HCT116 (cell line): ENCODE data around the gene ADAMTS16. TPM values are rescaled to one million over a fixed set of nuclear protein-coding genes. Genes with fewer than 3 reads are reported as not detected.

Source experiments
- ATAC-seq: fragments of 200-7000 bp; cut with Tn5 transposase; 2 replicates; pipeline ENCODE4 v1.9.1; 2020; ENCODE audit warnings: mild to moderate bottlenecking, moderate library complexity
- BruUV-seq: library from RNA; stranded (reverse); fragments of 400-500 nt; replicated peaks from 2 replicates; lab custom pipeline; 2021; lab: Mats Ljungman, UMichigan
- CTCF ChIA-PET: fragments of 300-600 bp; sonication (Branson Sonifier 250); formaldehyde crosslinking; loops from one replicate; lab custom pipeline; 2021; ENCODE audit warnings: antibody characterized with exemption; lab: Charles Lee
- POLR2A ChIA-PET: fragments of 300-600, 350-600 bp; sonication (Branson Sonifier 250); formaldehyde crosslinking; loops from one replicate; lab custom pipeline; 2021; ENCODE audit warnings: antibody characterized with exemption; lab: Charles Lee
- RAD21 ChIA-PET, 2 experiments: fragments of 300-600 bp; sonication (Branson Sonifier 250); formaldehyde crosslinking; loops; one replicate each; lab custom pipeline; 2023; ENCODE audit warnings: low total read pairs in 2 of 2; ENCODE audit not compliant: uncharacterized antibody in 2 of 2, unreplicated experiment in 2 of 2, low non-redundant PET in 1 of 2; lab: Charles Lee
- DNase-seq: peaks from one replicate; pipeline ENCODE4 v3.0.0-alpha.2; 2010; ENCODE audit warnings: low read depth, low spot score
- H2AFZ ChIP-seq: fragments of 200-600 bp; shearing (Covaris generic), sonication (generic); 2 replicates; pipeline ENCODE4 v1.6.1; 2017; ENCODE audit warnings: low read depth, mixed run types, mixed read lengths, antibody characterized with exemption, low read length; ENCODE audit not compliant: poor library complexity, severe bottlenecking
- H3K27ac ChIP-seq: 2 replicates; pipeline ENCODE4 v1.5.1; 2012; ENCODE audit warnings: low read depth, low read length
- H3K27me3 ChIP-seq: fragments of 200-600 bp; sonication (generic); 2 replicates; pipeline ENCODE4 v1.6.1; 2016; ENCODE audit warnings: mixed run types, low read length, mixed read lengths; ENCODE audit not compliant: insufficient read depth
- H3K36me3 ChIP-seq, 2 experiments: fragments of 200-500 bp in 1 of 2; fragments of 200-600 bp in 1 of 2; sonication (Bioruptor generic) in 1 of 2; sonication (generic) in 1 of 2; 2 replicates each; pipeline versions ENCODE4 v1.5.1 to v1.6.1; 2014 to 2016; ENCODE audit warnings: low read length in 2 of 2, inconsistent platforms in 1 of 2, mixed read lengths in 1 of 2, mixed run types in 1 of 2; ENCODE audit not compliant: insufficient read depth in 2 of 2, control insufficient read depth in 1 of 2
- H3K4me1 ChIP-seq, 2 experiments: fragments of 200-600 bp in 1 of 2; sonication (generic) in 1 of 2; 2 replicates each; pipeline versions ENCODE4 v1.5.1 to v1.6.1; 2012 to 2017; ENCODE audit warnings: low read length in 2 of 2, inconsistent platforms in 1 of 2, mild to moderate bottlenecking in 1 of 2, mixed read lengths in 1 of 2, mixed run types in 1 of 2, moderate library complexity in 1 of 2; ENCODE audit not compliant: insufficient read depth in 2 of 2, control insufficient read depth in 1 of 2
- H3K4me2 ChIP-seq: fragments of 200-600 bp; sonication (generic); 2 replicates; pipeline ENCODE4 v1.6.1; 2017; ENCODE audit warnings: mixed run types, low read length, mixed read lengths
- H3K4me3 ChIP-seq, 2 experiments: fragments of 200-600 bp in 1 of 2; sonication (generic) in 1 of 2; replicated peaks in 1 of 2; 2 replicates each; pipeline ENCODE4 v1.5.1; 2011 to 2016; ENCODE audit warnings: low read length in 2 of 2, control low read depth in 1 of 2, low read depth in 1 of 2, mild to moderate bottlenecking in 1 of 2, mixed read lengths in 1 of 2, mixed run types in 1 of 2
- H3K79me2 ChIP-seq: fragments of 200-600 bp; sonication (generic); 2 replicates; pipeline ENCODE4 v1.6.1; 2017; ENCODE audit warnings: mild to moderate bottlenecking, mixed run types, low read length, moderate library complexity, mixed read lengths; ENCODE audit not compliant: insufficient read depth
- H3K9ac ChIP-seq: fragments of 200-600 bp; sonication (generic); 2 replicates; pipeline ENCODE4 v1.6.1; 2016; ENCODE audit warnings: low read length, mixed read lengths
- H3K9me2 ChIP-seq: fragments of 200-600 bp; sonication (generic), shearing (Covaris generic); 2 replicates; pipeline ENCODE4 v1.6.1; 2017; ENCODE audit warnings: mixed run types, mild to moderate bottlenecking, moderate library complexity; ENCODE audit not compliant: insufficient read depth
- H3K9me3 ChIP-seq, 2 experiments: fragments of 200-500 bp in 1 of 2; fragments of 200-600 bp in 1 of 2; sonication (Bioruptor generic) in 1 of 2; sonication (generic) in 1 of 2; 2 replicates each; pipeline ENCODE4 v1.6.1; 2014 to 2017; ENCODE audit warnings: low read length in 2 of 2, mixed read lengths in 2 of 2, inconsistent platforms in 1 of 2, low read depth in 1 of 2, mild to moderate bottlenecking in 1 of 2, mixed run types in 1 of 2, moderate library complexity in 1 of 2; ENCODE audit not compliant: control insufficient read depth in 1 of 2, insufficient read depth in 1 of 2
- H4K20me1 ChIP-seq: fragments of 200-600 bp; sonication (generic), shearing (Covaris generic); 2 replicates; pipeline ENCODE4 v1.6.1; 2017; ENCODE audit warnings: mixed run types, mild to moderate bottlenecking, moderate library complexity; ENCODE audit not compliant: insufficient read depth
- CEBPB ChIP-seq: IDR thresholded peaks from 2 replicates; pipeline ENCODE4 v1.6.1; 2012; ENCODE audit warnings: low read depth
- CTCF ChIP-seq, 3 experiments: fragments of 200-600 bp in 1 of 3; sonication (generic) in 1 of 3; IDR thresholded peaks in 2 of 3; conservative IDR thresholded peaks in 1 of 3; 2 replicates each; pipeline ENCODE4 v1.5.1; 2012 to 2017; ENCODE audit warnings: low read depth in 2 of 3, low read length in 2 of 3, antibody characterized with exemption in 1 of 3, borderline replicate concordance in 1 of 3, control low read depth in 1 of 3, mild to moderate bottlenecking in 1 of 3, mixed read lengths in 1 of 3, mixed run types in 1 of 3, moderate library complexity in 1 of 3; ENCODE audit not compliant: insufficient read depth in 1 of 3
- ELF1 ChIP-seq: IDR thresholded peaks from 2 replicates; pipeline ENCODE4 v1.6.1; 2012; ENCODE audit warnings: low read depth, borderline replicate concordance
- EZH2phosphoT487 ChIP-seq: fragments of 200-600 bp; IDR thresholded peaks from 2 replicates; pipeline ENCODE4 v1.6.1; 2018; ENCODE audit warnings: antibody characterized with exemption, borderline replicate concordance
- JUND ChIP-seq: IDR thresholded peaks from 2 replicates; pipeline ENCODE4 v1.6.1; 2012
- POLR2AphosphoS5 ChIP-seq: IDR thresholded peaks from 2 replicates; pipeline ENCODE4 v1.6.1; 2011; ENCODE audit warnings: mild to moderate bottlenecking, low read depth, low read length, moderate library complexity
- RAD21 ChIP-seq: IDR thresholded peaks from 2 replicates; pipeline ENCODE4 v1.6.1; 2012; ENCODE audit warnings: low read depth, mild to moderate bottlenecking
- REST ChIP-seq: IDR thresholded peaks from 2 replicates; pipeline ENCODE4 v1.6.1; 2012; ENCODE audit warnings: low read depth
- SIN3A ChIP-seq: IDR thresholded peaks from 2 replicates; pipeline ENCODE4 v1.6.1; 2012; ENCODE audit warnings: low read depth
- SP1 ChIP-seq: IDR thresholded peaks from 2 replicates; pipeline ENCODE4 v1.6.1; 2012; ENCODE audit warnings: low read depth
- SRF ChIP-seq: IDR thresholded peaks from 2 replicates; pipeline ENCODE4 v1.6.1; 2012; ENCODE audit warnings: low read depth
- YY1 ChIP-seq: IDR thresholded peaks from 2 replicates; pipeline ENCODE4 v1.6.1; 2011; ENCODE audit warnings: low read length, low read depth, moderate library complexity, mild to moderate bottlenecking; ENCODE audit not compliant: insufficient replicate concordance; ENCODE audit errors: extremely low read depth
- ZFX ChIP-seq: fragments of 450-650 bp; IDR thresholded peaks from 2 replicates; pipeline ENCODE4 v1.6.1; 2017
- ZNF274 ChIP-seq: fragments of 200-500 bp; sonication (Bioruptor generic); IDR thresholded peaks from 2 replicates; pipeline ENCODE4 v1.6.1; 2014; ENCODE audit warnings: mild to moderate bottlenecking, low read depth, low read length, inconsistent platforms
- intact Hi-C: fragments of 100-400 bp; cut with micrococcal nuclease; formaldehyde crosslinking; loops from 2 replicates; pipeline ENCODE4 v1.10.0; 2022
- total RNA-seq: library from RNA; stranded (reverse); gene quantifications from one replicate; pipeline ENCODE4 v1.2.1, GENCODE V29; 2021; ENCODE audit not compliant: unreplicated experiment

The ADAMTS16 gene
- total RNA-seq, 1 experiment from 2014 or later: 2.4 TPM

GRCh38 chr5:5128766-5129165, 11.4 kb upstream of the ADAMTS16 start:
- H3K9me3 ChIP-seq: no peaks in the 10 kb centered on the region; a peak in 1 of 4 replicates
- no peaks in the 10 kb centered on the region for H3K36me3 ChIP-seq
- H3K4me2 ChIP-seq: no peak overlapping the region
- DNase-seq (no peak), ATAC-seq (no peak)
- no TSS peak for BruUV-seq
- TF ChIP-seq SRF (no peak), SP1 (no peak), EZH2phosphoT487 (no peak)
- H3K9ac ChIP-seq: no peak overlapping the region
- H3K27ac ChIP-seq: no peak overlapping the region
- intact Hi-C loops: no loop called here
- no peaks in the 10 kb centered on the region for H3K9me2 ChIP-seq
- H3K4me1 ChIP-seq: no peaks in the 10 kb centered on the region
- no peak overlapping the region for H3K4me3 ChIP-seq
- peaks cover 8% of the 10 kb centered on the region; the same call in 1 of the 2 replicates for H3K27me3 ChIP-seq
- H4K20me1 ChIP-seq: no peaks in the 10 kb centered on the region
- H2AFZ ChIP-seq: no peak overlapping the region
- H3K79me2 ChIP-seq: no peaks in the 10 kb centered on the region
- ChIA-PET CTCF (no interaction called here), POLR2A (no interaction called here), RAD21 (no interaction called here)

- ChIA-PET RAD21 (no interaction called here), CTCF (no interaction called here), POLR2A (no interaction called here)
- Histone ChIP-seq H3K79me2 (no peaks in the 10 kb centered on the region), H3K9ac (no peak overlapping the region), H3K4me1 (no peaks in the 10 kb centered on the region), H3K9me3 (no peaks in the 10 kb centered on the region; a peak in 1 of 4 replicates), H4K20me1 (no peaks in the 10 kb centered on the region), H3K9me2 (no peaks in the 10 kb centered on the region), H3K36me3 (no peaks in the 10 kb centered on the region), H3K27ac (no peak overlapping the region), H2AFZ (no peak overlapping the region), H3K4me3 (no peak overlapping the region), H3K4me2 (no peak overlapping the region), H3K27me3 (no peaks in the 10 kb centered on the region)
- TF ChIP-seq ELF1 (no peak), ZFX (no peak), POLR2AphosphoS5 (no peak), JUND (no peak), CEBPB (no peak), REST (no peak), RAD21 (no peak), YY1 (no peak), CTCF (IDR thresholded peaks at IDR 0.05 in 2 of 3, conservative IDR thresholded peaks at IDR 0.05 in 1 of 3; ENCODE audit: borderline replicate concordance in 1 of 3, insufficient read depth in 1 of 3, low read depth in 2 of 3, low read length in 2 of 3) (no peak), SP1 (no peak), ZNF274 (no peak), SIN3A (no peak)
- ATAC-seq (no peak), DNase-seq (no peak)
- no TSS peak for BruUV-seq
- intact Hi-C loops: no loop called here
Observed at GRCh38 chr5:5132234-5132633, 7.9 kb upstream of the ADAMTS16 start.
